ENCODE data around the gene AGBL1.

Gene AGBL1

DNA sequence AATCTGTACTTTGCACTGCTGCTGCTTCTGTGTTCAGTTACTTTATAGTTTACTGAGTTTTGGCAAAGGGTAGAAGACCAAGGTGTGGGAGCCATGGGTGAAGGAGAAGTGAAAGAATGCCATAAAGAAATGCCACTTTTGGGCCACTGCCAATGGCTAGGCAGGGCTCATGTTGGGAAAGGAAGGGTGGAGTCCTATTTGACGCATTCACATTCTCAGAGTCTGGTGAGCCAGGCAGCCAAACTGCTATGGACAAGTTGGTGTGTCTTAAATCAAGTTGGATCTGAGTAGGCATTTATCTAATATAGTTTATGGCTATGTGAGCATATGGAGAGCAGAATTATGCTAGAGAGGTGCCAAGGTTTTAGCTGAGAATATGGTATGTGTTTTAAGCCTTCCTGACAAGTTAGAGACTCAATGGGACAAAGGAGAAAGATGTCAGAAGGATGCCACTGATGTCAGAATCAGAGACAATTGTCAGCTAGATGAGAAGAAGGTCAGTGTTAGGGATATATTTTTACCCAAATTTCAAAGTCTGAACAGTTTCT lies 296.1 kb downstream of the AGBL1 start:
- no peak overlapping the region for H3K4me3 ChIP-seq (ENCODE audit: low read depth, low read length)
- TF ChIP-seq, protein P1, sequence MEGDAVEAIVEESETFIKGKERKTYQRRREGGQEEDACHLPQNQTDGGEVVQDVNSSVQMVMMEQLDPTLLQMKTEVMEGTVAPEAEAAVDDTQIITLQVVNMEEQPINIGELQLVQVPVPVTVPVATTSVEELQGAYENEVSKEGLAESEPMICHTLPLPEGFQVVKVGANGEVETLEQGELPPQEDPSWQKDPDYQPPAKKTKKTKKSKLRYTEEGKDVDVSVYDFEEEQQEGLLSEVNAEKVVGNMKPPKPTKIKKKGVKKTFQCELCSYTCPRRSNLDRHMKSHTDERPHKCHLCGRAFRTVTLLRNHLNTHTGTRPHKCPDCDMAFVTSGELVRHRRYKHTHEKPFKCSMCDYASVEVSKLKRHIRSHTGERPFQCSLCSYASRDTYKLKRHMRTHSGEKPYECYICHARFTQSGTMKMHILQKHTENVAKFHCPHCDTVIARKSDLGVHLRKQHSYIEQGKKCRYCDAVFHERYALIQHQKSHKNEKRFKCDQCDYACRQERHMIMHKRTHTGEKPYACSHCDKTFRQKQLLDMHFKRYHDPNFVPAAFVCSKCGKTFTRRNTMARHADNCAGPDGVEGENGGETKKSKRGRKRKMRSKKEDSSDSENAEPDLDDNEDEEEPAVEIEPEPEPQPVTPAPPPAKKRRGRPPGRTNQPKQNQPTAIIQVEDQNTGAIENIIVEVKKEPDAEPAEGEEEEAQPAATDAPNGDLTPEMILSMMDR (IDR thresholded peaks at IDR 0.05; ENCODE audit: insufficient read depth, low read depth, low read length, missing control alignments) = no peak
- DNase-seq (ENCODE audit: low read depth) = no peak

DNA sequence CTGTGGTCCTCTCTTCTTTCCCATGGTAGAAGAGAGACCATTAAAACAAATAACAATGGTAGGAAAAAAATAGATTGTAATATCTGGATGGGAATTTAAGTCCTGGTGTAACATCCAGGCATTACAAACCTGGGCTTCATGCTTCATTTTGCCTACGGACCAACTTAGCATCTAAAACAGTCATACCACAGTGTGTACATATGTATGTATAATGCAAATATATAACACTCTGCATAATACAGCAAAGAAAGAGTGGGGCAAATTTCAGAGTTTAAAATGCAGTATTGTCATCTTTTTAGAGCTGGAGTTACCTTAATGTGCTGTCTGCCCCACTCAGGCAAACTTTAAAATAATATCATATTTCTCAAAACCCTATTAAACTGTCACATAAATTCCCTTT lies 298.2 kb downstream of the AGBL1 start:
- no peak overlapping the region for H3K4me3 ChIP-seq (ENCODE audit: low read depth, low read length)
- no peak for DNase-seq (ENCODE audit: low read depth)
- TF ChIP-seq, protein P1 (IDR thresholded peaks at IDR 0.05; ENCODE audit: insufficient read depth, low read depth, low read length, missing control alignments) = no peak

DNA sequence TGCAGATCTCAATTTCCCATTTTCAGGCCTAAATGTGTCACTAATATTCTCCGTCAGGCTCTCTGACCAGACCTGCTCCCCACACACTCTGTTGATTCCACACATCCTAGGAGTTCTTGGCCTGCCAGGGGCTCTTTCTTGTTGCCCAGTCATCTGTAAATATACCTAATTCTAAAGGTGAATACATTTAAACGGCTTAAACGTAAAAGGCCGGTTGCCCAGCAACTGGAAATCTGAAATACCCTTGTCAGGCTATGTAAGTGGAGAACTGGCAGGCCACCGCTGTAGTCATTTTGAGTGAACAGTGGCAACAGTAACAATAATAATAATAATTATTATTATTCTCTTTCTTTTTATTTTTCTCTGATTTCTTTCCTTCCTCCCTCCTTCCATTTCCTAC lies 302.7 kb downstream of the AGBL1 start:
- no peak for DNase-seq (ENCODE audit: low read depth)
- no peak overlapping the region for H3K4me3 ChIP-seq (ENCODE audit: low read depth, low read length)
- TF ChIP-seq, protein P1 (IDR thresholded peaks at IDR 0.05; ENCODE audit: insufficient read depth, low read depth, low read length, missing control alignments) = no peak

DNA sequence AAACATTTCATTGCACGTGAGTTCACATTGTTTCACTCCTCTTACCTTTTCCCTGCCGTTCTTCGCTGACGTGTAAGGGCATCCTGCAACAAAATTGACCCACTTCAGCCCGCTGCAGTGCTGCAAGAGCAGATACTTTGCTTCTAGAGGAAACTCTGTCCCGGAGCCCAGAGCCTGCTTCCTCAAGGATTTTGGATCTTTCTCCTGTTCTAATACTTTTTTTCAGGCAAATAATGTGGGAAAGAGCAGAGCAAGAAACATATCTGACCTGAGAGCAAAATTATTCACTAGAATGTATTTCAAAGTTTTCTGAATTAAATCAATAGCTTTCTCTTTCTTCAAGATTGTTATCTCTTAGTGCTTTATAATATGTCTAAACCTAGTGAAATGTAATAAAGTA lies 303.9 kb downstream of the AGBL1 start:
- H3K4me3 ChIP-seq (ENCODE audit: low read depth, low read length) = no peak overlapping the region
- TF ChIP-seq, protein P1 (IDR thresholded peaks at IDR 0.05; ENCODE audit: insufficient read depth, low read depth, low read length, missing control alignments) = no peak
- DNase-seq (ENCODE audit: low read depth) = no peak

DNA sequence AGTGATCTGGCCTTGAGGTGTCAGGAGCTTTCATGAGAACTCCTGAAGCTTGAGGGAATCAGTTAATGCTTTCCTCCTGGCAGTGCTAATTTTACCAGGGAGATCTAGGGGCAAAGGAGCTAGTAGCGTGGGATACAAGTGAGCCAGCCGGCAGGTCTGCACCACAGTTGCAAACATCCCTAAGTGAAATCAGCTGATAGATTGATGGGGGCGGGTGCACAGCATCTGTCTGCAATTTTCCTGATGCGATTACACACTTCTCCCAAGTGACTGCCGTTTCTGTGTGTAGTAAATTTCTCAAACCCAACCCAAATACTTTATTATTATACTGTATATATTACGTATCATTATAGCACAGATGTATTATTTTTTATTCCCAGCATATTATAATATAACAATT lies 304.5 kb downstream of the AGBL1 start:
- no peak overlapping the region for H3K4me3 ChIP-seq (ENCODE audit: low read depth, low read length)
- TF ChIP-seq, protein P1 (IDR thresholded peaks at IDR 0.05; ENCODE audit: insufficient read depth, low read depth, low read length, missing control alignments) = no peak
- no peak for DNase-seq (ENCODE audit: low read depth)

DNA sequence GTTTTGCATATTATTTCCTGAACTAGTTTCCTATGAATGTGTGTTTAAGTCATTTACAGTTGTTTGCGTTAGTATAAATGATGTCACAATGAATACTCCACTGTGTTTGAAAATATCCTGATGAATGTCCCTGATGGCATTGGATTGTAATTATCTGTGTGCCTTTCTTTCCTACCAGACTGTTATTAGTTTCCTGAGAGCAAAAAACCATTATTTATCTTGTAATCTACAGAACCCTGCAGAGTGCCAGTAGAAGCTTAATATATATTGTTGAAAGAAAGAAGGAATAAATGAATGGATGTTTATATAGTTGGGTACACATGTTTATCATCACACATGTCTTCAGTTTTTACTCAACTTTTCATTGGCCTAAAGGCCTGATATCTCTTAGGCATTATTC lies 312.6 kb downstream of the AGBL1 start:
- DNase-seq (ENCODE audit: low read depth) = no peak
- TF ChIP-seq, protein P1 (IDR thresholded peaks at IDR 0.05; ENCODE audit: insufficient read depth, low read depth, low read length, missing control alignments) = no peak
- H3K4me3 ChIP-seq (ENCODE audit: low read depth, low read length) = no peak overlapping the region

DNA sequence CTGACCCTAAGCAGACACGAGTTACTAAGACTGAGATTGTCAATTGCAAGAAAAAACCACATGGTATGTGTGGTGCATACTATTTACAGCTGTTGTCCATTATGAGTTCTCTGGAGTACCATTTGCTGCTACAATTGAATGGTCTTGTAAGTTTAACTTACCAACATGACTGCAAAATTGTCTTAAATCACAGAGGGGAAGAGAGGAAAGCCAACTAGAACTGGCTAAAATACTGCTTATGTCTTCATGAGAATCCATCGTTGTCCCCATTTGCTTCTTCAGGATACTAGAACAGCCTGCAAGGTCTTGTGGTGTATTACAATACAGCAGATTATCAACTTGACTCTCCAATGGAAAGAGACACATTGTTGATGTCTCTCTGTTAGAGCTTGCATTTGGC lies 313.2 kb downstream of the AGBL1 start:
- no peak overlapping the region for H3K4me3 ChIP-seq (ENCODE audit: low read depth, low read length)
- TF ChIP-seq, protein P1 (IDR thresholded peaks at IDR 0.05; ENCODE audit: insufficient read depth, low read depth, low read length, missing control alignments) = no peak
- no peak for DNase-seq (ENCODE audit: low read depth)
